ENCODE measurements around the gene NHLRC4. TPM values are rescaled to one million over a fixed set of nuclear protein-coding genes. Genes with fewer than 3 reads are reported as not detected.

Gene NHLRC4
- total RNA-seq, 1 experiment from 2014 or later, result 4.0 TPM

DNA sequence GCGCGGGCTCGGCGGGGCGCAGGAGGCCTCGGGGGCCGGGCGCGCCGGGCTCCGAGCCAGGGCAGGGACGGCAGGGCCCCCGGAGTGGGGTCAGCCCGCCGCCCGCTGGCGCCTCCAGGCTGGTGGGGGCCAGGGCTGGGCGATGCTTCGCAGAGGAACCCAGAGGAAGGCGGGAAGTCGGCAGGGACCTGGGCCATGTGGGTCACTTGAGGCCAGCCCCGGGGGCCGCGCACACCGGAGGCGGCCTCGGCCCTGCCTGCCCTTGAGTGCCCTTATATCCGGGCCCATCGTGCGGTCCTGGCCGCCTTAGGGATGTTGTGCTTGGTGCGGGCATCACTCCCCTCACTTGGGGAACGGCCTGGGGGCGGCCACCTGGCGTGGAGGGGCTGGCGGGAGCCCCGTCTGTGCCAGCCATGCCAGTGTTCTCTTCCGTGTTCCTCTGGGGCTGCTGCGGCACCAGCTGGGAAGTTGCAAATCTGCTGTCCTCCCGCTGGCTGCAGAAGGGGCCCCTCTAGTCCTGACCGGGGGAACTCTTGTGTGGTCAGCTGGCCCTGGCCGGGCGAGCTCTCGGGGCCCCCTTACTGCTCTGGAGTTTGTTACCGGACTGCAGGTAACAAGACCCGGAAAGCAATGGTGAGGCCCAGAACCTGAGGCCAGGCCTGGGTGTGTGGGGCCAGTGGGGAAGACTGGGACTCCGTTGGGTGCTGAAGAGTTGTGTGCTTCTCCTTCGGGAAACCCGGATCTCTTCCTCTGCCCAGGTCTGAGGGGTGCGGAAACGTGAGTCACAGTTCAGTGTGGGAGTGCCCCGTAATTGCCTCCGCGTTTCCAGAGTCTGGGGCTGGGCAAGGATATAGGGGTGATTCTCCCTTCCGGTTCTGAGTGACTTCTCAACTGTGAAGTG lies 38.4 kb upstream of the NHLRC4 start:
- peak; percentile 5; the same call in 1 of the 2 replicates for ATAC-seq
- TSS peak; percentile 69 for BruUV-seq (replicated peaks)
- no peak for TF ChIP-seq SIN3A (IDR thresholded peaks at IDR 0.05; ENCODE audit: borderline replicate concordance, insufficient read depth, low read depth, low read length)
- TF ChIP-seq, protein P1, sequence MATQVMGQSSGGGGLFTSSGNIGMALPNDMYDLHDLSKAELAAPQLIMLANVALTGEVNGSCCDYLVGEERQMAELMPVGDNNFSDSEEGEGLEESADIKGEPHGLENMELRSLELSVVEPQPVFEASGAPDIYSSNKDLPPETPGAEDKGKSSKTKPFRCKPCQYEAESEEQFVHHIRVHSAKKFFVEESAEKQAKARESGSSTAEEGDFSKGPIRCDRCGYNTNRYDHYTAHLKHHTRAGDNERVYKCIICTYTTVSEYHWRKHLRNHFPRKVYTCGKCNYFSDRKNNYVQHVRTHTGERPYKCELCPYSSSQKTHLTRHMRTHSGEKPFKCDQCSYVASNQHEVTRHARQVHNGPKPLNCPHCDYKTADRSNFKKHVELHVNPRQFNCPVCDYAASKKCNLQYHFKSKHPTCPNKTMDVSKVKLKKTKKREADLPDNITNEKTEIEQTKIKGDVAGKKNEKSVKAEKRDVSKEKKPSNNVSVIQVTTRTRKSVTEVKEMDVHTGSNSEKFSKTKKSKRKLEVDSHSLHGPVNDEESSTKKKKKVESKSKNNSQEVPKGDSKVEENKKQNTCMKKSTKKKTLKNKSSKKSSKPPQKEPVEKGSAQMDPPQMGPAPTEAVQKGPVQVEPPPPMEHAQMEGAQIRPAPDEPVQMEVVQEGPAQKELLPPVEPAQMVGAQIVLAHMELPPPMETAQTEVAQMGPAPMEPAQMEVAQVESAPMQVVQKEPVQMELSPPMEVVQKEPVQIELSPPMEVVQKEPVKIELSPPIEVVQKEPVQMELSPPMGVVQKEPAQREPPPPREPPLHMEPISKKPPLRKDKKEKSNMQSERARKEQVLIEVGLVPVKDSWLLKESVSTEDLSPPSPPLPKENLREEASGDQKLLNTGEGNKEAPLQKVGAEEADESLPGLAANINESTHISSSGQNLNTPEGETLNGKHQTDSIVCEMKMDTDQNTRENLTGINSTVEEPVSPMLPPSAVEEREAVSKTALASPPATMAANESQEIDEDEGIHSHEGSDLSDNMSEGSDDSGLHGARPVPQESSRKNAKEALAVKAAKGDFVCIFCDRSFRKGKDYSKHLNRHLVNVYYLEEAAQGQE (IDR thresholded peaks at IDR 0.05; ENCODE audit: insufficient read depth in 1 of 2, low read depth in 2 of 2, low read length in 1 of 2), result no peak
- TF ChIP-seq, protein P2, sequence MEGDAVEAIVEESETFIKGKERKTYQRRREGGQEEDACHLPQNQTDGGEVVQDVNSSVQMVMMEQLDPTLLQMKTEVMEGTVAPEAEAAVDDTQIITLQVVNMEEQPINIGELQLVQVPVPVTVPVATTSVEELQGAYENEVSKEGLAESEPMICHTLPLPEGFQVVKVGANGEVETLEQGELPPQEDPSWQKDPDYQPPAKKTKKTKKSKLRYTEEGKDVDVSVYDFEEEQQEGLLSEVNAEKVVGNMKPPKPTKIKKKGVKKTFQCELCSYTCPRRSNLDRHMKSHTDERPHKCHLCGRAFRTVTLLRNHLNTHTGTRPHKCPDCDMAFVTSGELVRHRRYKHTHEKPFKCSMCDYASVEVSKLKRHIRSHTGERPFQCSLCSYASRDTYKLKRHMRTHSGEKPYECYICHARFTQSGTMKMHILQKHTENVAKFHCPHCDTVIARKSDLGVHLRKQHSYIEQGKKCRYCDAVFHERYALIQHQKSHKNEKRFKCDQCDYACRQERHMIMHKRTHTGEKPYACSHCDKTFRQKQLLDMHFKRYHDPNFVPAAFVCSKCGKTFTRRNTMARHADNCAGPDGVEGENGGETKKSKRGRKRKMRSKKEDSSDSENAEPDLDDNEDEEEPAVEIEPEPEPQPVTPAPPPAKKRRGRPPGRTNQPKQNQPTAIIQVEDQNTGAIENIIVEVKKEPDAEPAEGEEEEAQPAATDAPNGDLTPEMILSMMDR (IDR thresholded peaks at IDR 0.05), result no peak
- no peak for TF ChIP-seq TCF7L2 (IDR thresholded peaks at IDR 0.05; ENCODE audit: low read depth, low read length)
- no peak for TF ChIP-seq POLR2AphosphoS5 (IDR thresholded peaks at IDR 0.05; ENCODE audit: low read depth, low read length)
- H3K36me3 ChIP-seq (ENCODE audit: control insufficient read depth, insufficient read depth, low read length), result no peaks in the 10 kb centered on the region
- CTCF ChIA-PET, result interaction anchor here (1.3 kb wide), 1 partner anchor 15 kb away, joined by 8 read pairs; no protein-coding TSS in a partner anchor
- no peaks in the 10 kb centered on the region for H3K27me3 ChIP-seq (ENCODE audit: control insufficient read depth, insufficient read depth, low read length)
- POLR2A ChIA-PET, result no interaction called here
- H3K9me3 ChIP-seq (ENCODE audit: control insufficient read depth, insufficient read depth, low read depth, low read length), result no peaks in the 10 kb centered on the region
- peak overlapping the region; percentile 79 for H3K27ac ChIP-seq (ENCODE audit: low read length)
- no peak for DNase-seq (ENCODE audit: low read depth, low spot score)
- H3K4me3 ChIP-seq (ENCODE audit: low read depth in 2 of 2, low read length in 2 of 2), result peak overlapping the region; percentile 82 to 86
- H3K4me1 ChIP-seq (ENCODE audit: control insufficient read depth, insufficient read depth, low read length), result peaks cover 43% of the 10 kb centered on the region
- in situ Hi-C loops (cut with HindIII; ENCODE audit: low pct_unique_long_range_greater_than_20kb, low sequenced_read_pairs), result no loop called here
- intact Hi-C loops (cut with micrococcal nuclease; ENCODE audit: unreplicated experiment), result no loop called here

DNA sequence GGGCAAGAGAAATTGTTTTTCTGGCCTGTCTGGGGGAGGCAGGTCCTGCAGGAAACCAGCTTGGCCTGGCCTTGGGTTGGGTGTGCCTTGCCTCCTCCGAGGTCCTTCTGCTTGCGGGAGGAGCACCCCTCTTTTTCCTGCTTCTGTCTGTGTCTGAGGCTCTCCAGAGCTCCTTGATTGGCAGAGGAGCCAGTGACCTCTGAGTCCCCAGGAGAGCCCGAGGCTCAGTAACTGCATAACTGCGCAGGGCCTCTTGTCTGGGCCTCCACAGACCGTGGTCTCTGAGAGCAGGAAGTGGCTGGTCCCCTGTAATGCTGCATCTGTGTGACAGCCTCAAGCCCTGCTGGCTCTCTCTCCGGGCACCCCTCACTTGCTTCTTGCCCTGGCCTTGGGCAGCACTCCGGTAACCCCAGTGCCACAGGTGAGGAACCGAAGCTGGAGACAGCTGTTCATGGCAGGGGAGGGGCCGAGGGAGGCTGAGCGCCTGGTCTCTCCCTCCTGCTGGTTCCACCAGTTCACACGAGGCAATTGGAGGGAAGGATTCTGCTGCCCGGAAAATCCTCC lies 37.7 kb upstream of the NHLRC4 start:
- H3K36me3 ChIP-seq (ENCODE audit: control insufficient read depth, insufficient read depth, low read length), result no peaks in the 10 kb centered on the region
- intact Hi-C loops (cut with micrococcal nuclease; ENCODE audit: unreplicated experiment), result no loop called here
- TF ChIP-seq POLR2AphosphoS5 (IDR thresholded peaks at IDR 0.05; ENCODE audit: low read depth, low read length), result no peak
- TF ChIP-seq, protein P1 (IDR thresholded peaks at IDR 0.05; ENCODE audit: insufficient read depth in 1 of 2, low read depth in 2 of 2, low read length in 1 of 2), result no peak
- TF ChIP-seq, protein P2 (IDR thresholded peaks at IDR 0.05), result no peak
- no peak for TF ChIP-seq SIN3A (IDR thresholded peaks at IDR 0.05; ENCODE audit: borderline replicate concordance, insufficient read depth, low read depth, low read length)
- TF ChIP-seq TCF7L2 (IDR thresholded peaks at IDR 0.05; ENCODE audit: low read depth, low read length), result no peak
- ATAC-seq (no peak), DNase-seq (ENCODE audit: low read depth, low spot score) (no peak)
- no peaks in the 10 kb centered on the region for H3K27me3 ChIP-seq (ENCODE audit: control insufficient read depth, insufficient read depth, low read length)
- in situ Hi-C loops (cut with HindIII; ENCODE audit: low pct_unique_long_range_greater_than_20kb, low sequenced_read_pairs), result no loop called here
- H3K27ac ChIP-seq (ENCODE audit: low read length), result peak overlapping the region; percentile 79
- no TSS peak for BruUV-seq (replicated peaks)
- POLR2A ChIA-PET, result no interaction called here
- CTCF ChIA-PET, result interaction anchor here (1.3 kb wide), 1 partner anchor 14 kb away, joined by 8 read pairs; no protein-coding TSS in a partner anchor
- peak overlapping the region; percentile 82 to 86 for H3K4me3 ChIP-seq (ENCODE audit: low read depth in 2 of 2, low read length in 2 of 2)
- peaks cover 50% of the 10 kb centered on the region for H3K4me1 ChIP-seq (ENCODE audit: control insufficient read depth, insufficient read depth, low read length)
- H3K9me3 ChIP-seq (ENCODE audit: control insufficient read depth, insufficient read depth, low read depth, low read length), result no peaks in the 10 kb centered on the region
